Glutamatergic neuron (in vitro differentiated cells): Measurements from ENCODE around the gene CLASRP. TPM values are rescaled to one million over a fixed set of nuclear protein-coding genes. Genes with fewer than 3 reads are reported as not detected.
A peak's percentile ranks its signal among the peaks of the same experiment; 100 is the strongest.

Experiments
- DNase-seq: peaks from one replicate; pipeline ENCODE4 v3.0.0; 2022
- H3K27ac Mint-ChIP-seq: one replicate; pipeline ENCODE4 v1.8.0; 2020; ENCODE audit warnings: mild to moderate bottlenecking, mixed read lengths, inconsistent platforms; ENCODE audit not compliant: unreplicated experiment
- H3K27me3 Mint-ChIP-seq: one replicate; pipeline ENCODE4 v1.8.0; 2020; ENCODE audit warnings: mild to moderate bottlenecking, moderate library complexity, mixed read lengths, inconsistent platforms; ENCODE audit not compliant: unreplicated experiment
- H3K36me3 Mint-ChIP-seq: one replicate; pipeline ENCODE4 v1.8.0; 2020; ENCODE audit warnings: mild to moderate bottlenecking, mixed read lengths, inconsistent platforms; ENCODE audit not compliant: unreplicated experiment
- H3K4me1 Mint-ChIP-seq: one replicate; pipeline ENCODE4 v1.8.0; 2020; ENCODE audit warnings: mild to moderate bottlenecking, low read depth, mixed read lengths, inconsistent platforms; ENCODE audit not compliant: unreplicated experiment
- H3K4me3 Mint-ChIP-seq: one replicate; pipeline ENCODE4 v1.8.0; 2020; ENCODE audit warnings: mild to moderate bottlenecking, mixed read lengths, inconsistent platforms; ENCODE audit not compliant: unreplicated experiment
- H3K9me3 Mint-ChIP-seq: one replicate; pipeline ENCODE4 v1.8.0; 2020; ENCODE audit warnings: mild to moderate bottlenecking, moderate library complexity, mixed read lengths, inconsistent platforms; ENCODE audit not compliant: unreplicated experiment
- total RNA-seq: library from RNA; stranded (reverse); fragmentation: NEBNext Ultra II Directional; extraction: Animal tissue kit (Norgen Biotek cat#: 25700); gene quantifications from one replicate; pipeline ENCODE4 v1.2.1, GENCODE V29; 2021; ENCODE audit not compliant: unreplicated experiment
- TF ChIP-seq, protein P1 (sequence below): fragments of 200-600 bp; sonication (generic); IDR thresholded peaks from one replicate; pipeline ENCODE4 v1.5.0; 2021; ENCODE audit not compliant: partially characterized antibody, unreplicated experiment

Gene CLASRP
- total RNA-seq, 1 donor from 2014 or later = 127 TPM

DNA sequence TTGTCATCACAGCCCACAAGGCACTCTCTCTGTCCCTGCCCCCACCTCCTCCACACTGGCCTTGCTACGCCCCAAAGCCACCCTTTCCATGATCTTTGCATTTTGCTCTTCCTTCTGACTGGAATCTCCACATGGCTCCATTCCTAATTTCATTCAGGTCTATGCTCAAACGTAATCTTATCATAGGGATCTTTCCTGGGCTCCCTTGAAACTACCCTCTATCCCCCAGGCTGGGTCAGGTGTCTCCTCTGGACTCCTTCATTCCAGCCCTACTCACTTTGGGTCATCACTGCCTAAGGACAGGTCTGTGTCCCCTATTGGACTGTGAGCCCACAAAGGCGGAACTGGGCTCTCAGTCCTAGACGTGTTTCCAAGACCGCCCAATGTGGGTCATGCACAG is 43.3 kb downstream of the CLASRP start:
- H3K4me3 Mint-ChIP-seq = peak overlapping the region; percentile 70
- peaks cover 6% of the 10 kb centered on the region for H3K4me1 Mint-ChIP-seq
- H3K27me3 Mint-ChIP-seq = peaks cover 4% of the 10 kb centered on the region
- peaks cover 5% of the 10 kb centered on the region for H3K9me3 Mint-ChIP-seq
- peak overlapping the region; percentile 64 for H3K27ac Mint-ChIP-seq
- H3K36me3 Mint-ChIP-seq = peaks cover 5% of the 10 kb centered on the region
- TF ChIP-seq, protein P1, sequence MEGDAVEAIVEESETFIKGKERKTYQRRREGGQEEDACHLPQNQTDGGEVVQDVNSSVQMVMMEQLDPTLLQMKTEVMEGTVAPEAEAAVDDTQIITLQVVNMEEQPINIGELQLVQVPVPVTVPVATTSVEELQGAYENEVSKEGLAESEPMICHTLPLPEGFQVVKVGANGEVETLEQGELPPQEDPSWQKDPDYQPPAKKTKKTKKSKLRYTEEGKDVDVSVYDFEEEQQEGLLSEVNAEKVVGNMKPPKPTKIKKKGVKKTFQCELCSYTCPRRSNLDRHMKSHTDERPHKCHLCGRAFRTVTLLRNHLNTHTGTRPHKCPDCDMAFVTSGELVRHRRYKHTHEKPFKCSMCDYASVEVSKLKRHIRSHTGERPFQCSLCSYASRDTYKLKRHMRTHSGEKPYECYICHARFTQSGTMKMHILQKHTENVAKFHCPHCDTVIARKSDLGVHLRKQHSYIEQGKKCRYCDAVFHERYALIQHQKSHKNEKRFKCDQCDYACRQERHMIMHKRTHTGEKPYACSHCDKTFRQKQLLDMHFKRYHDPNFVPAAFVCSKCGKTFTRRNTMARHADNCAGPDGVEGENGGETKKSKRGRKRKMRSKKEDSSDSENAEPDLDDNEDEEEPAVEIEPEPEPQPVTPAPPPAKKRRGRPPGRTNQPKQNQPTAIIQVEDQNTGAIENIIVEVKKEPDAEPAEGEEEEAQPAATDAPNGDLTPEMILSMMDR = no peak
- DNase-seq = no peak

DNA sequence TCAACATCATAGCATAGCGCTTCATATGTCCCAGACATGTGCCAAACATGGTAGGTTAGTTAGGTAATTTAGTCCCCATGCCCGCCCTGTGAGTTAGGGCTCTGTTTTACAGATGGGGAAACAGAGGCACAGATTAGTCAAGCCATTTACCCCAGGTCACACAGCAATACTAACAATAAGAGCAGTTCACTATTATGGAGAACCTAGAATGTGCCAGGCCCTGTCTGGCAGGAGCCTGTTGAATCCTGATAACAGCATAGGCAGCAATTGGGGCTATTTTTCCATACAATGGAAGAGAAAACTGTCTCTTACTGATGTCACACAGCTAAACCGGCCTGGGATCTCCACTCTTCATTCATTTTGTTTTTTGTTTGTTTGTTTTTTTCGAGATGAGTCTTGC is 47.6 kb downstream of the CLASRP start:
- TF ChIP-seq, protein P1 = no peak
- H3K27me3 Mint-ChIP-seq = peaks cover 3% of the 10 kb centered on the region
- no peak for DNase-seq
- H3K4me1 Mint-ChIP-seq = peaks cover 4% of the 10 kb centered on the region
- H3K36me3 Mint-ChIP-seq = peaks cover 5% of the 10 kb centered on the region
- peaks cover 1% of the 10 kb centered on the region for H3K9me3 Mint-ChIP-seq
- H3K27ac Mint-ChIP-seq = no peak overlapping the region
- no peak overlapping the region for H3K4me3 Mint-ChIP-seq

DNA sequence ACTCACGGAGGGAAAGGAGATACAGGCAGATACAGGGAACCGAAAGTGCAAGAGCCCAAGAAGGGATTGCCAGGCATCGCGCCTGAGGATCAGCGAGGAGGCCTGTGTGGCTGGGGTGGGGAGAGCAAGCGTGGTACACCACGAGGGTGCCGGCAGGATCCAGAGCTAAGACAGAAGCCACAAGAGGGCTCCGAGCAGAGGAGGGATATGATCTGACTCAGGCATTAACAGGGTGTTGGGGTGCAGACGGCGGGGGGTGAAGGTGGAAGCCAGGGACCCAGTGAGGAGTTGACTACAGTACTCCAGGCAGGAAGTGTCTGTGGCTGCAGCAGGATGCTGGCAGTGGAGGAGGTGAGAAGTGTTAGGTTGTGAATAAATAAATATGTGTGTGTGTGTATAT is 48.7 kb downstream of the CLASRP start:
- Mint-ChIP-seq H3K27ac (peak overlapping the region; percentile 55), H3K4me1 (peaks cover 4% of the 10 kb centered on the region), H3K9me3 (peaks cover 6% of the 10 kb centered on the region), H3K36me3 (no peaks in the 10 kb centered on the region), H3K27me3 (peaks cover 2% of the 10 kb centered on the region), H3K4me3 (no peak overlapping the region)
- TF ChIP-seq, protein P1 = no peak
- DNase-seq = no peak

DNA sequence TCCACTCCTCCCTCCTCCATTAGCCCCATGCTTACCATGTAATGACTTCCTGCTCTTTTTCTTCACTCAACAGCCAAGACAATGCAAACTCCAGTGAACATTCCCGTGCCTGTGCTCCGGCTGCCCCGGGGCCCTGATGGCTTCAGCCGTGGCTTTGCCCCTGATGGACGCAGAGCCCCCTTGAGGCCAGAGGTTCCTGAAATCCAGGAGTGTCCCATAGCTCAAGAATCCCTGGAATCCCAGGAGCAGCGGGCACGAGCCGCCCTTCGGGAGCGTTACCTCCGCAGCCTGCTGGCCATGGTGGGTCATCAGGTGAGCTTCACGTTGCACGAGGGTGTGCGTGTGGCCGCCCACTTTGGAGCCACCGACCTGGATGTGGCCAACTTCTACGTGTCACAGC is 51.2 kb downstream of the CLASRP start:
- H3K4me1 Mint-ChIP-seq = peaks cover 18% of the 10 kb centered on the region
- no peaks in the 10 kb centered on the region for H3K36me3 Mint-ChIP-seq
- DNase-seq = no peak
- no peak overlapping the region for H3K27ac Mint-ChIP-seq
- peaks cover 15% of the 10 kb centered on the region for H3K9me3 Mint-ChIP-seq
- H3K27me3 Mint-ChIP-seq = peaks cover 9% of the 10 kb centered on the region
- TF ChIP-seq, protein P1 = no peak
- H3K4me3 Mint-ChIP-seq = no peak overlapping the region

DNA sequence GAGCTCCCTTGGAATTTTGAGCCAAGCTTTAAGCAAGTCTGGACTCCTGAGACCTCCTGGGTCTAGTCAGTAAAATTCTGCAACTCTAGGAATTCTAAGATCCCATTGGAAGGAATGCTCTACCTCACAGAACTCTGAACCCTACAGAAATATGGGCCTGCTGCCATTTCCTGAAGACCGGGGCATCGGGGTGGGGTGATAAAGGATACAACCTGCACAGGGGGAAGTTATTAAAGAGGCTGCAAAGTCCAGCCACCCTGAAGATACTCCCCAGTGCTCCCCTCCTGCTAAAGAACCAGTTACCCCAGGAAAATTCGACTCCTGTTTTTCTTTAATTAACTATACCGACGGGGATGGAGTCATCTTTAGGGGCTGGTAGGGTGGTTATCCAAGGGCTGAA is 51.8 kb downstream of the CLASRP start:
- TF ChIP-seq, protein P1 = no peak
- peaks cover 15% of the 10 kb centered on the region for H3K9me3 Mint-ChIP-seq
- DNase-seq = no peak
- H3K36me3 Mint-ChIP-seq = no peaks in the 10 kb centered on the region
- peaks cover 9% of the 10 kb centered on the region for H3K27me3 Mint-ChIP-seq
- H3K4me3 Mint-ChIP-seq = peak overlapping the region; percentile 92
- peaks cover 18% of the 10 kb centered on the region for H3K4me1 Mint-ChIP-seq
- no peak overlapping the region for H3K27ac Mint-ChIP-seq
